AML-193 (cell line): ENCODE results near the gene NUTM1.
"Not testable (repeated sequence)": the region's sequence is repeated elsewhere in the genome, so short reads cannot be mapped to it uniquely, and the experiment has no call there.

Experiments
- DNase-seq, 2 experiments: peaks; one replicate each; lab custom pipeline; 2025; lab: John Stamatoyannopoulos, UW

The NUTM1 gene

GRCh38 chr15:34336231-34336990 lies 6.7 kb upstream of the NUTM1 start:
- DNase-seq, result no peak

GRCh38 chr15:34336991-34337556 lies 6.0 kb upstream of the NUTM1 start:
- no peak for DNase-seq

GRCh38 chr15:34337557-34338306 lies 5.4 kb upstream of the NUTM1 start, which contains the start of gene SLC12A6:
SLC12A6 (minus strand) TSS chr15:34337781; CDS start chr15:34336680, 1,101 bp downstream.
- DNase-seq, result peak; percentile 87 to 88

DNA sequence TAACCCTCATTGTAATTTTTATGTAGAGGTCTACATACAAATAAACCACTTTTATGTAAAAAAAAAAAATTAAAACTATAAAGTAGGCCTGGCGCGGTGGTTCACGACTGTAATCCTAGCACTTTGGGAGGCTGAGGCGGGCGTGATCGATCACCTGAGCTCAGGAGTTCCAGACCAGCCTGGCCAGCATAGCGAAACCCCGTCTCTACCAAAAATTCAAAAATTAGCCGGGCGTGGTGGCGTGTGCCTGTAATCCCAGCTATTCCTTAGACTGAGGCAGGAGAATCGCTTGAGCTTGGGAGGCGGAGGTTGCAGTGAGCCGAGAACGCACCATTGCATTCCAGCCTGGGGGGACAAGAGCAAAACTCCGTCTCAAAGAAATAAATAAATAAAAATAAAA lies 4.8 kb upstream of the NUTM1 start:
- no peak for DNase-seq

DNA sequence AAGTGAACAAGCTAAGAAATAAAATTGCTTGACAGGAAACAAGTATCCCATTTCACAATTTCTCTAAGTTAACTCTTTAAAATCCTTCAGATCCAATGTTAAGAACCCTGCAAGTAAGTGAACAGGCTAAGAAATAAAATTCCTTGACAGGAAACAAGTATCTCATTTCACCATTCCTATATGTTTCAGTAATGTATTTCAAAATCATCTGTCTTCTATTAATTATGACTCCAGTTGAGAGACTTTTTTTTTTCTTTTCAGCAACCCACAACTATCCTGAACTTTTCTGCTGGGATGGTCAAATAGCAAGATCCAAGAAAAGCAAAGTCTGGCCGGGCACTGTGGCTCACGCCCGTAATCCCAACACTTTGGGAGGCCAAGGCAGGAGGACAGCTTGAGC lies 3.2 kb upstream of the NUTM1 start:
- no peak for DNase-seq

GRCh38 chr15:34341381-34342212 lies 1.5 kb upstream of the NUTM1 start:
- peak; percentile 39 to 57 for DNase-seq

DNA sequence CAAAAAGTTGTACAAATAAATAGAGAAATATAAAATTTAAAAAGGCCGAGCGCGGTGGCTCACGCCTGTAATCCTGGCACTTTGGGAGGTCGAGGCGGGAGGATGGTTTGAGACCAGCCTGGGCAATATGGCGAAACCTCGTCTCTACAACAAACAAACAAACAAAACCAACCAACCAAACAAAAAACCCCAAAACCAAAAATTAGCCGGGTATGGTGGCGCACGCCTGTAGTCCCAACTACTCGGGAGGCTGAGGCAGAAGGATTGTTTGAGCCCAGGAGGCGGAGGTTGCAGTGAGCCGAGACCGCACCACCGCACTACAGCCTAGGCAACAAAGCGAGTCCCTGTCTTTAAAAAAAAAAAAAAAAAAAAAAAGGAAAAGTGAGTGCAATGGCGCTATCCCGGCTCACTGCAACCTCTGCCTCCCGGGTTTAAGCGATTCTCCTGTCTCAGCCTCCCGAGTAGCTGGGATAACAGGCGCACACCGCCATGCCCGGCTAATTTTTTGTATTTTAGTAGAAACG lies 840 bp upstream of the NUTM1 start:
- DNase-seq, result not testable (repeated sequence)

DNA sequence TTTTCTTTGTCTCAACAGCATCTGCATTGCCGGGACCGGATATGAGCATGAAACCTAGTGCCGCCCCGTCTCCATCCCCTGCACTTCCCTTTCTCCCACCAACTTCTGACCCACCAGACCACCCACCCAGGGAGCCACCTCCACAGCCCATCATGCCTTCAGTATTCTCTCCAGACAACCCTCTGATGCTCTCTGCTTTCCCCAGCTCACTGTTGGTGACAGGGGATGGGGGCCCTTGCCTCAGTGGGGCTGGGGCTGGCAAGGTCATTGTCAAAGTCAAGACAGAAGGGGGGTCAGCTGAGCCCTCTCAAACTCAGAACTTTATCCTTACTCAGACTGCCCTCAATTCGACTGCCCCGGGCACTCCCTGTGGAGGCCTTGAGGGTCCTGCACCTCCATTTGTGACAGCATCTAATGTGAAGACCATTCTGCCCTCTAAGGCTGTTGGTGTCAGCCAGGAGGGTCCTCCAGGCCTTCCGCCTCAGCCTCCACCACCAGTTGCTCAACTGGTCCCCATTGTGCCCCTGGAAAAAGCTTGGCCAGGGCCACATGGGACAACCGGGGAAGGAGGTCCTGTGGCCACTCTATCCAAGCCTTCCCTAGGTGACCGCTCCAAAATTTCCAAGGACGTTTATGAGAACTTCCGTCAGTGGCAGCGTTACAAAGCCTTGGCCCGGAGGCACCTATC lies 5.0 kb downstream of the NUTM1 start:
- DNase-seq, result no peak

GRCh38 chr15:34348735-34349300 lies 5.7 kb downstream of the NUTM1 start:
- DNase-seq, result no peak

- no peak for DNase-seq
These were observed 6.7 kb downstream of the NUTM1 start for GRCh38 chr15:34349769-34350168.

- DNase-seq, result not testable (repeated sequence)
These were observed 9.9 kb downstream of the NUTM1 start for GRCh38 chr15:34352996-34353395.

GRCh38 chr15:34353627-34354026 lies 10.5 kb downstream of the NUTM1 start:
- DNase-seq, result no peak

- DNase-seq, result no peak
These were observed 11.2 kb downstream of the NUTM1 start for GRCh38 chr15:34354286-34354685.

- no peak for DNase-seq
These were observed 12.1 kb downstream of the NUTM1 start for GRCh38 chr15:34355241-34355640.

- DNase-seq, result no peak
These were observed 14.5 kb downstream of the NUTM1 start for GRCh38 chr15:34357653-34358052.

GRCh38 chr15:34358367-34358766 lies 15.3 kb downstream of the NUTM1 start:
- no peak for DNase-seq

GRCh38 chr15:34358948-34359347 lies 15.8 kb downstream of the NUTM1 start:
- DNase-seq, result no peak

DNA sequence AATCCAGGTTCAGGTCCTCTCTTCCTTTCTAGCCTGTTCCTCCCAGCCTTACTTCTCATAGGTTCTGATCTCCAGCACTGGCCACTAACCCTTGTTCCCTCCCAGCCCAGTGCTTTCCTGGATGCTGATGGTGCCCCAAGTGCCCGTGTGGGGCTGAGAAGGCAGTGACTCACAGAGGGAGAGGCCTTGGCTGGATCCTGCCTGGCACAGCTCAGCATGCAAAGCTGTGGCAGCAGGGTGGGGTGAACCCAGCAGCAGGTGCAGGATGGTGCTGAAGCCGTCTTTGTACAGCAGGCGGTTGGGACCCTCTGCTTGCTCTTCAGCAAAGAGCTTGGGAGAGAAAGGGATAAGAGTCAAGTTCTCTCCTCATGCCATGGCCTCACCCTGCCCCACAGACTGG lies 16.3 kb downstream of the NUTM1 start:
- DNase-seq, result no peak

DNA sequence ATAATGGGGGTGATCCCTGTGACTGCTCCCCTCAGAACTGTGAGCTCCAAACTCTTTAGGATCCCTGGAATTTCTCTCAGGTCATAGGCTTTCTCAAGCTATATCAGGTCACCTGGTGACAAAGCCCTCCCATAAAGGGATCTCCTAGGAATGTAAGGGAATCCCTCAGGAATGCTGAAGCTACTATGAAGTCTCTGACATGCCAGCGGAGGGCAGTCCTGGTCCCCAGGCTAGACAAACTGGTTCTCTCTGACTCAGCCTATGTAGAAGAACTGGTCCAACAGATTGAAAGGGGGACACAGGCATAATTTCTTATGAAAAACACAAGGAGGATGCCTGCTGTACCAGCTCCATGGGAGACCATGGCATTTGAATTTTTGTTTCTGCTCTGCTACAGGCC lies 17.2 kb downstream of the NUTM1 start:
- DNase-seq, result no peak

DNA sequence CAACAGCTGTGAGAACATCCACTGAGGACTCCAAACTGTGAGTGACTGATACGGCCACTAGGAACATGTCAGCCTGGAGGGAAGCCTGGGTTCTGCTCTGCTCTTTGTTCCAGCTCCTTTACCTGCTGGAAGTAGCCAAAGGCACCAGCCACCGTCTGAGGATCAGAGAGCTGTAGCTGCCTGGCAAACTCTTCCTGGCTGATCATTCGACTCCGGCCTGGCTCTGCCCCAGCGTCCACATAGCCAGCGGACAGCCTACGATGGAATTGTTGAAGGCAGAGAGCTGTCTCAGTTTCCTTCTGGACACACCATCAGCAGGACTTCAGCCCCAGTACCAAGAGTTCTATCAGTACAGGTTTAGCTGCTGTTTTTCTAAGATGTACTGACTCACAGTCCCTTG lies 18.2 kb downstream of the NUTM1 start:
- no peak for DNase-seq
